Epithelial cell of proximal tubule (primary cell): ENCODE data around the gene ZFP69B. TPM values are rescaled to one million over a fixed set of nuclear protein-coding genes. Genes with fewer than 3 reads are reported as not detected.
"Not testable (repeated sequence)": the region's sequence is repeated elsewhere in the genome, so short reads cannot be mapped to it uniquely, and the experiment has no call there.

Experiments used
- DNase-seq: peaks from one replicate; pipeline ENCODE4 v3.0.0-alpha.2; 2011; ENCODE audit warnings: low read depth
- H3K4me3 ChIP-seq: 2 replicates; pipeline ENCODE4 v1.5.1; 2011; ENCODE audit warnings: low read depth, mild to moderate bottlenecking, low read length
- CTCF ChIP-seq: conservative IDR thresholded peaks from 2 replicates; pipeline ENCODE4 v1.5.1; 2012; ENCODE audit warnings: low read depth, mild to moderate bottlenecking, low read length
- total RNA-seq: library from RNA; depleted of rRNA; stranded (reverse); fragments of >200 nt; gene quantifications from 2 replicates; pipeline ENCODE4 v1.2.3, GENCODE V29; 2015

The ZFP69B gene
- total RNA-seq, 1 donor from 2014 or later = 4.1 TPM

DNA sequence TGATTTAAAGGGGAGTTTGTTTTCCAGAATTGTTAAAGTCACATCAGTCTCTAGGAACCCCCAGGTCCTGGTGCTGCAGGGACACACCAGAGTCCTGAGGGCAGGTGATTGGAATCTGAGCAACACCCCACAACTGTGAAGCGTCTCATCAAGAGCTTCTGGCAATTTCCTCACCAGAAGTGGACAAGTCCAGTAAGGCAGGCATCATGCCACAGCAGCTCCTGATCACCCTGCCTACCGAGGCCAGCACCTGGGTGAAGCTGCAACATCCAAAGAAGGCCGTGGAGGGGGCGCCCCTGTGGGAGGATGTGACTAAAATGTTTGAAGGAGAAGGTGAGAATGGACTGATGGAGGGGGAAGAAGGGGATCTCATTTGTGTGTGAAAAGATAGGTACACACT, 28.9 kb downstream of the ZFP69B start:
- no peak overlapping the region for H3K4me3 ChIP-seq
- no peak for TF ChIP-seq CTCF
- DNase-seq = no peak

DNA sequence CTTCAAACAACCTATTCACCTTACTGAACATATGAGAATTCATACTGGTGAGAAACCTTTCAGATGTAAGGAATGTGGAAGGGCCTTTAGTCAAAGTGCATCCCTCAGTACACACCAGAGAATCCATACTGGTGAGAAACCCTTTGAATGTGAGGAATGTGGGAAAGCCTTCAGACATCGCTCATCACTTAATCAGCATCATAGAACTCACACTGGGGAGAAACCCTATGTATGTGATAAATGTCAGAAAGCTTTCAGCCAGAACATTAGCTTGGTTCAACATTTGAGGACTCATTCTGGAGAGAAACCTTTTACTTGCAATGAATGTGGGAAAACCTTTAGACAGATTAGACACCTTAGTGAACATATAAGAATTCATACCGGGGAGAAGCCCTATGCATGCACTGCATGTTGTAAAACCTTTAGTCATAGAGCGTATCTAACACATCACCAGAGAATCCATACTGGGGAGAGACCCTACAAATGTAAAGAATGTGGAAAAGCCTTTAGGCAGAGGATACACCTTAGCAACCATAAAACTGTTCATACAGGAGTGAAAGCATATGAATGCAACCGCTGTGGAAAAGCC, 45.1 kb downstream of the ZFP69B start:
- no peak for DNase-seq
- no peak overlapping the region for H3K4me3 ChIP-seq
- TF ChIP-seq CTCF = no peak

GRCh38 chr1:40502651-40503050, 52.4 kb downstream of the ZFP69B start:
- DNase-seq, H3K4me3 ChIP-seq: not testable (repeated sequence)

DNA sequence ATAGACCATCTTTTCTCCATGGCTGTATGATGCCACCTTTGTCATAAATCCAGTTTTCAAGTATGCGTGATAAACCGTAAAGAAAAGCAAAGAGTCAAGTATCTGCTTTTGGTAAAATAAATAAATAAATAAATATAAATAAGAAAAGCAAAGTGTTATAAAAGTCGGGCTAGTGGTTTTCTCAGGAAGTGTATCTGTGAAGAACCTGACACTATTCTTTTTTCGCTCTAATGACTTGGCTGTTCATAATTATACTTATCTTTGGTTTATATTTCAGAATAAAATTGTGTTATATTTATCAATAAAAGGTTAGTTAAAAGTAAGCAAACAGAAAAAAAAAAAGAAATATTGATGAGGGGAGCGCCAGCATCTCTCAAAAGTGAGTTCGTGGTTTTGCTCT, 57.7 kb downstream of the ZFP69B start:
- TF ChIP-seq CTCF = no peak
- DNase-seq = no peak
- peak overlapping the region; percentile 78 for H3K4me3 ChIP-seq

DNA sequence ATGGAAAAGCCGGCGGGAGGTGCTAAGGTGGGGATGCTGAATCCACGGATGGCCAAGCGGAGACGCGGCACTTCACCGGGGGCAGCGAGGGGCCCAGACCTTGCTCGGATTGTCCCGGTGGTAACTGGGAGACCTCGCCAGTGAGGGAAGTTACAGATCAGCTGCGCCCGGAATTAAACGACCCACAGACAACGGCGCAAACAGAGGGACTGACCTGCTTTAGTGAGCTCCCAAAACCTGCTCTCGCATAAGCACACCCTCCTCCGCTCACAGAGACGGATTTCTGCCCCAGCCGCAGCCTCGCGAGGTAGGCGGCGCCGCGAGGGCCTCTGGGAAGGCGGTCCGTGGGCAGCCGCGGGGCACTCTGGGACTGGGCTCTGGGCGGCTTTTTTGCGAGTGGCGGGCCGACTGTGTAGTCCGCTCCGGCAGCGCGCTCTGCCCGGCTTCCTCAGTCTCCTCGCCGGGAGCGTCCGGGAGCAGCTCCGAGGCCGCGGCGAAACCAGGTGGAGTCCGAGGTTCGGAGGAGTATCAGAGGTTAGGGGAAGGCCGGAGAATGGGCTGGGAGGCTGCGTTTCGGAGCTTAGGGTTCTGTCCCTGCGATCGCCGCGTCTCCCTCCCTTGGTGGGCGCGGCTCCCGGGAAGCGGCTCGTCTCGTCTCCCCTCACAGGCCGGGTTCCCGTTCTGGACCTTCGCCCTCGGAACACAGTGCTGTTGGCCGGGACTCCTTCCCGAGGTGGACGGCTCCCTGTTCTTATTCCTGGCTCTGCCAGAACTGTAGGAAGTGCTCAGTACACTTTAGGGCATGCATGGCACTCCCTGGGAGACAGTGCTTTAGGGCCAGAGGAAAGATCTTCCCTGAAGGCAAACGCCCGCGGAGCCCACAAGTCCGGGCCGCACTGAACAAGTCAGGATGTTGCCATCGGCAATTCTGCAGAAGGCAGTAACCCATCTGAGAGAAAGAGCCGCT, 58.4 kb downstream of the ZFP69B start, which contains the start of gene EXO5:
TSS of gene EXO5 (plus strand) at position 393 of the 967 bp plus-strand sequence. CDS start 5,778 bp downstream, outside the sequence.
- no peak for DNase-seq
- H3K4me3 ChIP-seq = peak within 1 kb of the TSS; percentile 78
- no peak for TF ChIP-seq CTCF

Other genes with a start within 250 kb of the ZFP69B start
- gene TMCO2, start 202.5 kb upstream of the ZFP69B start, total RNA-seq = not detected in 2 replicates
- 28.1 and 49.6 TPM in 2 replicates for gene ZMPSTE24, start 192.2 kb upstream of the ZFP69B start, total RNA-seq
- gene COL9A2, start 133.2 kb upstream of the ZFP69B start, total RNA-seq = 4.6 and 6.7 TPM in 2 replicates
- gene SMAP2, start 76.7 kb upstream of the ZFP69B start, total RNA-seq = 4.9 and 11.0 TPM in 2 replicates
- 0.58 and 2.6 TPM in 2 replicates for gene ZFP69, start 26.8 kb downstream of the ZFP69B start, total RNA-seq
- gene EXO5, start 58.3 kb downstream of the ZFP69B start, total RNA-seq = 6.9 and 7.3 TPM in 2 replicates
- 3.9 and 4.8 TPM in 2 replicates for gene ZNF684, start 81.2 kb downstream of the ZFP69B start, total RNA-seq
- gene RIMS3, start 215.2 kb downstream of the ZFP69B start, total RNA-seq = 1.8 and 4.2 TPM in 2 replicates
- 42.2 and 50.5 TPM in 2 replicates for gene NFYC, start 241.2 kb downstream of the ZFP69B start, total RNA-seq